Measurements from ENCODE around the gene PSD4. TPM values are rescaled to one million over a fixed set of nuclear protein-coding genes. Genes with fewer than 3 reads are reported as not detected.

The PSD4 gene
- total and polyA plus RNA-seq, 2 donors from 2014 or later: 16.2 to 42.0 TPM

DNA sequence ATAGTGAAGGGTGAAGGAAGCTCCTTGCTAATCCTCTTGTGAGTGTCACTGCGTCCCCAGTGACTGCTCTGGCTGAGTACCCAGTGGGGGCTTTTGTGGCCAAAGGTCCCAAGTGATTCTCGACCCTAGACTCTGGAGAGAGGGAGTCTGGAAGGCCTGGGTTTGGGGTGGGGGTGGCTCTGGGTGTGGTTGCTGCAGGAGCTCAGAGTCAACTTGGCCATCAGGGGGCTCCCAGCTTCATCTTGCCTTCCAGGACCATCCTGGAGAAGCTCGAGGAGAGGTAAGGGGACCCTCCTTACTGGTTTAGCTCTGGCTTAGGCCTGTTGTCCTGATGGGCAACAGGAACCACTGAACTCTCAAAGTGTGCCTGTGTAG is 592 bp downstream of the PSD4 start:
- no peak overlapping the region for H3K9ac ChIP-seq (ENCODE audit: low read length in 3 of 3)
- no peaks in the 10 kb centered on the region for H3K9me3 ChIP-seq (ENCODE audit: control insufficient read depth in 2 of 3, insufficient read depth in 1 of 3, low read length in 3 of 3)
- FAIRE-seq: no peak

GRCh38 chr2:113175042-113175628 is 1.4 kb downstream of the PSD4 start:
- Histone ChIP-seq H3K9ac (ENCODE audit: low read length in 3 of 3) (no peak overlapping the region), H3K4me1 (ENCODE audit: control insufficient read depth in 2 of 3, insufficient read depth in 2 of 3, low read depth in 1 of 3, low read length in 3 of 3) (no peaks in the 10 kb centered on the region), H3K27ac (ENCODE audit: low read depth in 2 of 2, low read length in 2 of 2) (no peak overlapping the region), H3K27me3 (ENCODE audit: control insufficient read depth, insufficient read depth, low read length) (no peaks in the 10 kb centered on the region), H3K36me3 (ENCODE audit: control insufficient read depth in 2 of 3, insufficient read depth in 3 of 3, low read length in 3 of 3) (no peaks in the 10 kb centered on the region), H3K4me3 (ENCODE audit: low read length in 3 of 3) (no peak overlapping the region), H3K9me3 (ENCODE audit: control insufficient read depth in 2 of 3, insufficient read depth in 1 of 3, low read length in 3 of 3) (no peaks in the 10 kb centered on the region)
- no peak for FAIRE-seq
- DNase-seq: peak in 1 of 5 donors; percentile 65
- intact Hi-C loops (cut with DNase I): no loop called here
- TF ChIP-seq, protein P1, sequence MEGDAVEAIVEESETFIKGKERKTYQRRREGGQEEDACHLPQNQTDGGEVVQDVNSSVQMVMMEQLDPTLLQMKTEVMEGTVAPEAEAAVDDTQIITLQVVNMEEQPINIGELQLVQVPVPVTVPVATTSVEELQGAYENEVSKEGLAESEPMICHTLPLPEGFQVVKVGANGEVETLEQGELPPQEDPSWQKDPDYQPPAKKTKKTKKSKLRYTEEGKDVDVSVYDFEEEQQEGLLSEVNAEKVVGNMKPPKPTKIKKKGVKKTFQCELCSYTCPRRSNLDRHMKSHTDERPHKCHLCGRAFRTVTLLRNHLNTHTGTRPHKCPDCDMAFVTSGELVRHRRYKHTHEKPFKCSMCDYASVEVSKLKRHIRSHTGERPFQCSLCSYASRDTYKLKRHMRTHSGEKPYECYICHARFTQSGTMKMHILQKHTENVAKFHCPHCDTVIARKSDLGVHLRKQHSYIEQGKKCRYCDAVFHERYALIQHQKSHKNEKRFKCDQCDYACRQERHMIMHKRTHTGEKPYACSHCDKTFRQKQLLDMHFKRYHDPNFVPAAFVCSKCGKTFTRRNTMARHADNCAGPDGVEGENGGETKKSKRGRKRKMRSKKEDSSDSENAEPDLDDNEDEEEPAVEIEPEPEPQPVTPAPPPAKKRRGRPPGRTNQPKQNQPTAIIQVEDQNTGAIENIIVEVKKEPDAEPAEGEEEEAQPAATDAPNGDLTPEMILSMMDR (IDR thresholded peaks at IDR 0.05; ENCODE audit: borderline replicate concordance, extremely low read depth, insufficient read depth): no peak

More for the DNA sequence above, 592 bp downstream of the PSD4 start:
- no peak overlapping the region for H3K27ac ChIP-seq (ENCODE audit: low read depth in 2 of 2, low read length in 2 of 2)
- H3K36me3 ChIP-seq (ENCODE audit: control insufficient read depth in 2 of 3, insufficient read depth in 3 of 3, low read length in 3 of 3): no peaks in the 10 kb centered on the region
- TF ChIP-seq, protein P1 (IDR thresholded peaks at IDR 0.05; ENCODE audit: borderline replicate concordance, extremely low read depth, insufficient read depth): no peak
- intact Hi-C loops (cut with DNase I): no loop called here
- peak in 1 of 5 donors; percentile 49 for DNase-seq
- H3K4me1 ChIP-seq (ENCODE audit: control insufficient read depth in 2 of 3, insufficient read depth in 2 of 3, low read depth in 1 of 3, low read length in 3 of 3): no peaks in the 10 kb centered on the region
- no peaks in the 10 kb centered on the region for H3K27me3 ChIP-seq (ENCODE audit: control insufficient read depth, insufficient read depth, low read length)
- peak overlapping the region in 1 of 3 donors; percentile 14 for H3K4me3 ChIP-seq (ENCODE audit: low read length in 3 of 3)

GRCh38 chr2:113175736-113176695 is 2.2 kb downstream of the PSD4 start:
- no peaks in the 10 kb centered on the region for H3K27me3 ChIP-seq (ENCODE audit: control insufficient read depth, insufficient read depth, low read length)
- no peaks in the 10 kb centered on the region for H3K9me3 ChIP-seq (ENCODE audit: control insufficient read depth in 2 of 3, insufficient read depth in 1 of 3, low read length in 3 of 3)
- FAIRE-seq: no peak
- H3K27ac ChIP-seq (ENCODE audit: low read depth in 2 of 2, low read length in 2 of 2): no peak overlapping the region
- H3K9ac ChIP-seq (ENCODE audit: low read length in 3 of 3): no peak overlapping the region
- H3K4me3 ChIP-seq (ENCODE audit: low read length in 3 of 3): no peak overlapping the region
- intact Hi-C loops (cut with DNase I): no loop called here
- DNase-seq: no peak
- TF ChIP-seq, protein P1 (IDR thresholded peaks at IDR 0.05; ENCODE audit: borderline replicate concordance, extremely low read depth, insufficient read depth): no peak
- no peaks in the 10 kb centered on the region for H3K36me3 ChIP-seq (ENCODE audit: control insufficient read depth in 2 of 3, insufficient read depth in 3 of 3, low read length in 3 of 3)
- no peaks in the 10 kb centered on the region for H3K4me1 ChIP-seq (ENCODE audit: control insufficient read depth in 2 of 3, insufficient read depth in 2 of 3, low read depth in 1 of 3, low read length in 3 of 3)

Measured in kidney (tissue), 14 donors.